A549 (cell line): ENCODE measurements around the gene CPA5. TPM values are rescaled to one million over a fixed set of nuclear protein-coding genes. Genes with fewer than 3 reads are reported as not detected.

Experiments used
- ATAC-seq, 2 experiments: fragments of 200-7000 bp in 1 of 2; fragments of >200 bp in 1 of 2; cut with Nextera tagmentation in 1 of 2; cut with Tn5 transposase in 1 of 2; 3 replicates each; pipeline versions ENCODE4 v1.8.0 to v1.9.1; 2018 to 2020; ENCODE audit warnings: mild to moderate bottlenecking in 1 of 2, moderate library complexity in 1 of 2
- CTCF ChIA-PET: fragments of 300-600 bp; sonication (Branson Sonifier 250); formaldehyde crosslinking; extraction: SDS; loops from one replicate; lab custom pipeline; 2021; ENCODE audit warnings: antibody characterized with exemption, inconsistent platforms; lab: Yijun Ruan, JAX
- POLR2A ChIA-PET: fragments of 350-600 bp; formaldehyde crosslinking; extraction: SDS; loops from one replicate; lab custom pipeline; 2021; ENCODE audit warnings: antibody characterized with exemption, inconsistent platforms; lab: Yijun Ruan, JAX
- DNase-seq, 2 experiments: peaks; one replicate each; pipeline versions ENCODE4 v3.0.0 to v3.0.0-alpha.2; 2011 to 2016; ENCODE audit warnings: low read depth in 1 of 2, low spot score in 1 of 2
- FAIRE-seq: peaks from 2 replicates; lab custom pipeline; 2011; peaks lifted over from hg19 to GRCh38; lab: Jason Lieb, UNC
- H3K27ac ChIP-seq, 2 experiments: fragments of >200 bp; sonication (Bioruptor Twin); formaldehyde crosslinking; 3 replicates each; pipeline ENCODE4 v1.5.1; 2016 to 2017
- H3K4me1 ChIP-seq: fragments of >200 bp; sonication (Bioruptor Twin); formaldehyde crosslinking; 3 replicates; pipeline ENCODE4 v1.6.1; 2016
- H3K4me2 ChIP-seq: fragments of >200 bp; sonication (Bioruptor Twin); formaldehyde crosslinking; 3 replicates; pipeline ENCODE4 v1.6.1; 2016
- H3K4me3 ChIP-seq: fragments of >200 bp; sonication (Bioruptor Twin); formaldehyde crosslinking; 3 replicates; pipeline ENCODE4 v1.5.1; 2016
- H3K9me3 ChIP-seq: fragments of >200 bp; sonication (Bioruptor Twin); formaldehyde crosslinking; 3 replicates; pipeline ENCODE4 v1.6.1; 2016
- BCL3 ChIP-seq: fragments of >200 bp; sonication (Bioruptor Twin); formaldehyde crosslinking; IDR thresholded peaks from 3 replicates; pipeline ENCODE4 v1.6.1; 2016
- CBX2 ChIP-seq: fragments of 200-600 bp; sonication (generic); IDR thresholded peaks from 2 replicates; pipeline ENCODE4 v1.6.1; 2016; ENCODE audit warnings: low read depth, mild to moderate bottlenecking, borderline replicate concordance
- CBX8 ChIP-seq: fragments of 200-600 bp; sonication (generic); IDR thresholded peaks from 2 replicates; pipeline ENCODE4 v1.6.1; 2016
- FOSL2 ChIP-seq, 2 experiments: fragments of 450-650 bp in 1 of 2; fragments of >200 bp in 1 of 2; sonication (Bioruptor Twin) in 1 of 2; formaldehyde crosslinking; IDR thresholded peaks; 2 replicates each; pipeline versions ENCODE4 v1.5.0 to v1.6.1; 2016 to 2020; ENCODE audit warnings: mild to moderate bottlenecking in 1 of 2, moderate library complexity in 1 of 2
- HEYL ChIP-seq: fragments of 250-450 bp; sonication (Bioruptor Pico); IDR thresholded peaks from 2 replicates; pipeline ENCODE4 v1.8.0; 2021; ENCODE audit warnings: mild to moderate bottlenecking, moderate library complexity
- HMGXB4 ChIP-seq: fragments of 250-450 bp; sonication (Bioruptor Pico); IDR thresholded peaks from 2 replicates; pipeline ENCODE4 v1.5.0; 2021; ENCODE audit warnings: mild to moderate bottlenecking, moderate library complexity, borderline replicate concordance
- HOXA7 ChIP-seq: fragments of 250-450 bp; sonication (Bioruptor Pico); IDR thresholded peaks from 2 replicates; pipeline ENCODE4 v1.5.0; 2020; ENCODE audit warnings: mild to moderate bottlenecking, moderate library complexity
- HOXB13 ChIP-seq: fragments of 250-450 bp; sonication (Bioruptor Pico); IDR thresholded peaks from 2 replicates; pipeline ENCODE4 v1.5.0; 2020; ENCODE audit warnings: low read depth, mild to moderate bottlenecking, moderate library complexity
- HOXB5 ChIP-seq: fragments of 250-450 bp; sonication (Bioruptor Pico); IDR thresholded peaks from 2 replicates; pipeline ENCODE4 v1.5.0; 2020; ENCODE audit warnings: mild to moderate bottlenecking, moderate library complexity
- JUNB ChIP-seq: fragments of >200 bp; sonication (Bioruptor Twin); formaldehyde crosslinking; IDR thresholded peaks from 2 replicates; pipeline ENCODE4 v1.6.1; 2016
- KDM1A ChIP-seq: fragments of 200-600 bp; sonication (generic); IDR thresholded peaks from 2 replicates; pipeline ENCODE4 v1.6.1; 2016; ENCODE audit warnings: low read depth, mild to moderate bottlenecking
- KDM5A ChIP-seq: fragments of 200-600 bp; sonication (generic); IDR thresholded peaks from 2 replicates; pipeline ENCODE4 v1.6.1; 2016; ENCODE audit warnings: antibody characterized with exemption, mild to moderate bottlenecking
- MYC ChIP-seq: IDR thresholded peaks from 2 replicates; pipeline ENCODE4 v1.6.1; 2012; ENCODE audit warnings: mild to moderate bottlenecking, inconsistent platforms, low read length, improper control_type of control experiment, borderline replicate concordance
- NFE2L2 ChIP-seq: fragments of 150-350 bp; conservative IDR thresholded peaks from 2 replicates; pipeline ENCODE4 v1.6.1; 2014; ENCODE audit warnings: low read length
- POLR2A ChIP-seq: IDR thresholded peaks from 2 replicates; pipeline ENCODE4 v1.6.1; 2012; ENCODE audit warnings: mild to moderate bottlenecking, low read length
- POLR2AphosphoS2 ChIP-seq: conservative IDR thresholded peaks from 2 replicates; pipeline ENCODE4 v1.6.1; 2012; ENCODE audit warnings: low read length, improper control_type of control experiment, inconsistent platforms
- RAD21 ChIP-seq, 2 experiments: fragments of >200 bp in 1 of 2; sonication (Bioruptor Twin) in 1 of 2; formaldehyde crosslinking in 1 of 2; IDR thresholded peaks in 1 of 2; conservative IDR thresholded peaks in 1 of 2; 2 replicates in 1 of 2; 3 replicates in 1 of 2; pipeline ENCODE4 v1.6.1; 2012 to 2018; ENCODE audit warnings: inconsistent platforms in 1 of 2
- RCOR1 ChIP-seq: fragments of 150-350 bp; IDR thresholded peaks from 2 replicates; pipeline ENCODE4 v1.6.1; 2014; ENCODE audit warnings: antibody characterized with exemption, low read length, low read depth
- RFX5 ChIP-seq: fragments of 450-650 bp; IDR thresholded peaks from 2 replicates; pipeline ENCODE4 v1.7.1; 2014; ENCODE audit warnings: antibody characterized with exemption, mild to moderate bottlenecking, moderate library complexity
- TP53 ChIP-seq: fragments of 250-450 bp; sonication (Bioruptor Pico); IDR thresholded peaks from 2 replicates; pipeline ENCODE4 v1.5.0; 2021; ENCODE audit warnings: mild to moderate bottlenecking, moderate library complexity
- USF2 ChIP-seq: fragments of 450-650 bp; IDR thresholded peaks from 2 replicates; pipeline ENCODE4 v1.6.1; 2014; ENCODE audit warnings: antibody characterized with exemption
- ZSCAN20 ChIP-seq: fragments of 250-450 bp; sonication (Bioruptor Pico); IDR thresholded peaks from 2 replicates; pipeline ENCODE4 v1.8.0; 2022; ENCODE audit warnings: mild to moderate bottlenecking, moderate library complexity
- WGBS: methylation state at CpG from one replicate; pipeline ENCODE4 v1.1.6; 2017; ENCODE audit errors: missing lambda C conversion rate; 5-methylcytosine and 5-hydroxymethylcytosine counted together
- polyA plus RNA-seq, 4 experiments: library from polyadenylated mRNA; depleted of rRNA in 3 of 4; stranded (reverse); fragments of >200 nt; fragmentation: RNase III in 1 of 4; extraction: RNeasy Plus Mini Kit Qiagen cat#74134 plus additional on column Dnase treatment in 1 of 4; gene quantifications; 2 replicates in 3 of 4; 3 replicates in 1 of 4; pipeline ENCODE4 v1.2.3, GENCODE V29; 2011 to 2017
- TF ChIP-seq, protein P1 (sequence below): fragments of 200-600 bp; sonication (generic); IDR thresholded peaks from 2 replicates; pipeline ENCODE4 v1.6.1; 2016; ENCODE audit warnings: antibody characterized with exemption, mild to moderate bottlenecking, moderate library complexity
- TF ChIP-seq, protein P2 (sequence below): fragments of >200 bp; sonication (Bioruptor Twin); formaldehyde crosslinking; IDR thresholded peaks from 3 replicates; pipeline ENCODE4 v1.5.1; 2016
- TF ChIP-seq, protein P3 (sequence below): fragments of 250-450 bp; sonication (Bioruptor Pico); IDR thresholded peaks from 2 replicates; pipeline ENCODE4 v1.5.0; 2020; ENCODE audit warnings: low read depth, mild to moderate bottlenecking, moderate library complexity

Gene CPA5
- polyA plus RNA-seq, 2 of the 4 experiments (the other 2 are of a cell fraction): not detected

GRCh38 chr7:130372402-130373165, 28.0 kb downstream of the CPA5 start:
- Histone ChIP-seq H3K27ac (no peak overlapping the region), H3K4me2 (no peak overlapping the region), H3K4me1 (peaks cover 12% of the 10 kb centered on the region), H3K4me3 (no peak overlapping the region), H3K9me3 (no peaks in the 10 kb centered on the region)
- ChIA-PET CTCF (interaction anchor here (0.8 kb wide), 1 partner anchor 65 kb away, joined by 3 read pairs; no protein-coding TSS in a partner anchor), POLR2A (no interaction called here)
- TF ChIP-seq, protein P1, sequence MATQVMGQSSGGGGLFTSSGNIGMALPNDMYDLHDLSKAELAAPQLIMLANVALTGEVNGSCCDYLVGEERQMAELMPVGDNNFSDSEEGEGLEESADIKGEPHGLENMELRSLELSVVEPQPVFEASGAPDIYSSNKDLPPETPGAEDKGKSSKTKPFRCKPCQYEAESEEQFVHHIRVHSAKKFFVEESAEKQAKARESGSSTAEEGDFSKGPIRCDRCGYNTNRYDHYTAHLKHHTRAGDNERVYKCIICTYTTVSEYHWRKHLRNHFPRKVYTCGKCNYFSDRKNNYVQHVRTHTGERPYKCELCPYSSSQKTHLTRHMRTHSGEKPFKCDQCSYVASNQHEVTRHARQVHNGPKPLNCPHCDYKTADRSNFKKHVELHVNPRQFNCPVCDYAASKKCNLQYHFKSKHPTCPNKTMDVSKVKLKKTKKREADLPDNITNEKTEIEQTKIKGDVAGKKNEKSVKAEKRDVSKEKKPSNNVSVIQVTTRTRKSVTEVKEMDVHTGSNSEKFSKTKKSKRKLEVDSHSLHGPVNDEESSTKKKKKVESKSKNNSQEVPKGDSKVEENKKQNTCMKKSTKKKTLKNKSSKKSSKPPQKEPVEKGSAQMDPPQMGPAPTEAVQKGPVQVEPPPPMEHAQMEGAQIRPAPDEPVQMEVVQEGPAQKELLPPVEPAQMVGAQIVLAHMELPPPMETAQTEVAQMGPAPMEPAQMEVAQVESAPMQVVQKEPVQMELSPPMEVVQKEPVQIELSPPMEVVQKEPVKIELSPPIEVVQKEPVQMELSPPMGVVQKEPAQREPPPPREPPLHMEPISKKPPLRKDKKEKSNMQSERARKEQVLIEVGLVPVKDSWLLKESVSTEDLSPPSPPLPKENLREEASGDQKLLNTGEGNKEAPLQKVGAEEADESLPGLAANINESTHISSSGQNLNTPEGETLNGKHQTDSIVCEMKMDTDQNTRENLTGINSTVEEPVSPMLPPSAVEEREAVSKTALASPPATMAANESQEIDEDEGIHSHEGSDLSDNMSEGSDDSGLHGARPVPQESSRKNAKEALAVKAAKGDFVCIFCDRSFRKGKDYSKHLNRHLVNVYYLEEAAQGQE: no peak
- TF ChIP-seq HEYL (CRISPR knock-in tag): no peak
- TF ChIP-seq NFE2L2: no peak
- TF ChIP-seq RCOR1: no peak
- no peak for TF ChIP-seq CBX2
- no peak for TF ChIP-seq RAD21 (conservative IDR thresholded peaks at IDR 0.05 in 1 of 2, IDR thresholded peaks at IDR 0.05 in 1 of 2)
- no peak for TF ChIP-seq HOXB5 (CRISPR knock-in tag)
- TF ChIP-seq FOSL2 (IDR thresholded peaks at IDR 0.05): no peak
- no peak for TF ChIP-seq FOSL2 (CRISPR knock-in tag; IDR thresholded peaks at IDR 0.05)
- TF ChIP-seq, protein P2, sequence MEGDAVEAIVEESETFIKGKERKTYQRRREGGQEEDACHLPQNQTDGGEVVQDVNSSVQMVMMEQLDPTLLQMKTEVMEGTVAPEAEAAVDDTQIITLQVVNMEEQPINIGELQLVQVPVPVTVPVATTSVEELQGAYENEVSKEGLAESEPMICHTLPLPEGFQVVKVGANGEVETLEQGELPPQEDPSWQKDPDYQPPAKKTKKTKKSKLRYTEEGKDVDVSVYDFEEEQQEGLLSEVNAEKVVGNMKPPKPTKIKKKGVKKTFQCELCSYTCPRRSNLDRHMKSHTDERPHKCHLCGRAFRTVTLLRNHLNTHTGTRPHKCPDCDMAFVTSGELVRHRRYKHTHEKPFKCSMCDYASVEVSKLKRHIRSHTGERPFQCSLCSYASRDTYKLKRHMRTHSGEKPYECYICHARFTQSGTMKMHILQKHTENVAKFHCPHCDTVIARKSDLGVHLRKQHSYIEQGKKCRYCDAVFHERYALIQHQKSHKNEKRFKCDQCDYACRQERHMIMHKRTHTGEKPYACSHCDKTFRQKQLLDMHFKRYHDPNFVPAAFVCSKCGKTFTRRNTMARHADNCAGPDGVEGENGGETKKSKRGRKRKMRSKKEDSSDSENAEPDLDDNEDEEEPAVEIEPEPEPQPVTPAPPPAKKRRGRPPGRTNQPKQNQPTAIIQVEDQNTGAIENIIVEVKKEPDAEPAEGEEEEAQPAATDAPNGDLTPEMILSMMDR: no peak
- TF ChIP-seq CBX8: no peak
- TF ChIP-seq HOXB13 (CRISPR knock-in tag): no peak
- TF ChIP-seq HOXA7: no peak
- no peak for TF ChIP-seq ZSCAN20 (CRISPR knock-in tag)
- no peak for TF ChIP-seq POLR2AphosphoS2
- TF ChIP-seq USF2: no peak
- WGBS: 65% methylated on average over 11 of the region's 11 CpGs
- FAIRE-seq (no peak), DNase-seq (no peak), ATAC-seq (no peak)

DNA sequence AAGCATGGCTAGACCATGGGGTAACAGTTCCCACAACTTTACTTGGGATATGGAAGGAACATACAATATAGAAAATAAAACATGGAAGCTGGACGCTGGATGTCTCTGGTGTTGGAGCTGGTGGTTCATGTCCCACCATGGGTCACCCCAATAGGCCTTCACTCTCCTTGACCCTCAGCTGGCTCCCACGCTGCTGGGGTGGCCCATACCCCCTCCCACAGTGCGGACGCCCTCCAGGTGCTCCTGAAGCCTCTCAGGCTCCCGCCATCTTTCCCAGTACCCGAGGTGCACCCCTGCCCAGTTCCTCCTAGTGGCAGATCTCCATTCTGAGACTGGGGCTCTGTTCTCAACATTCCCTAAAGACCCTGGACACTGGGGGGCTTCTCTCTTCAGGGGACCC, 29.9 kb downstream of the CPA5 start:
- Histone ChIP-seq H3K4me2 (no peak overlapping the region), H3K4me1 (peaks cover 4% of the 10 kb centered on the region; the same call in 1 of the 3 replicates), H3K4me3 (no peak overlapping the region), H3K27ac (no peak overlapping the region), H3K9me3 (no peaks in the 10 kb centered on the region)
- ATAC-seq (no peak), DNase-seq (no peak), FAIRE-seq (no peak)
- 64% methylated on average over 6 of the region's 6 CpGs for WGBS
- CTCF ChIA-PET: no interaction called here
- POLR2A ChIA-PET: no interaction called here
- TF ChIP-seq, protein P3, sequence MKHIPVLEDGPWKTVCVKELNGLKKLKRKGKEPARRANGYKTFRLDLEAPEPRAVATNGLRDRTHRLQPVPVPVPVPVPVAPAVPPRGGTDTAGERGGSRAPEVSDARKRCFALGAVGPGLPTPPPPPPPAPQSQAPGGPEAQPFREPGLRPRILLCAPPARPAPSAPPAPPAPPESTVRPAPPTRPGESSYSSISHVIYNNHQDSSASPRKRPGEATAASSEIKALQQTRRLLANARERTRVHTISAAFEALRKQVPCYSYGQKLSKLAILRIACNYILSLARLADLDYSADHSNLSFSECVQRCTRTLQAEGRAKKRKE (CRISPR knock-in tag): no peak
- TF ChIP-seq HMGXB4 (no peak), TP53 (CRISPR knock-in tag) (no peak), BCL3 (no peak), POLR2A (no peak), JUNB (no peak), RFX5 (no peak), MYC (no peak), KDM1A (no peak), FOSL2 (IDR thresholded peaks at IDR 0.05) (no peak), FOSL2 (CRISPR knock-in tag; IDR thresholded peaks at IDR 0.05) (no peak), KDM5A (no peak)
